HG02798 (cell line): Measurements from ENCODE around the gene BRAF.
"Not testable (repeated sequence)": the region's sequence is repeated elsewhere in the genome, so short reads cannot be mapped to it uniquely, and the experiment has no call there.

Source experiments
- ATAC-seq: cut with Tn5 transposase; IDR thresholded peaks from one replicate; pipeline ENCODE4 v1.9.1; 2021; ENCODE audit warnings: mild to moderate bottlenecking; ENCODE audit not compliant: unreplicated experiment, poor library complexity

BRAF gene

DNA sequence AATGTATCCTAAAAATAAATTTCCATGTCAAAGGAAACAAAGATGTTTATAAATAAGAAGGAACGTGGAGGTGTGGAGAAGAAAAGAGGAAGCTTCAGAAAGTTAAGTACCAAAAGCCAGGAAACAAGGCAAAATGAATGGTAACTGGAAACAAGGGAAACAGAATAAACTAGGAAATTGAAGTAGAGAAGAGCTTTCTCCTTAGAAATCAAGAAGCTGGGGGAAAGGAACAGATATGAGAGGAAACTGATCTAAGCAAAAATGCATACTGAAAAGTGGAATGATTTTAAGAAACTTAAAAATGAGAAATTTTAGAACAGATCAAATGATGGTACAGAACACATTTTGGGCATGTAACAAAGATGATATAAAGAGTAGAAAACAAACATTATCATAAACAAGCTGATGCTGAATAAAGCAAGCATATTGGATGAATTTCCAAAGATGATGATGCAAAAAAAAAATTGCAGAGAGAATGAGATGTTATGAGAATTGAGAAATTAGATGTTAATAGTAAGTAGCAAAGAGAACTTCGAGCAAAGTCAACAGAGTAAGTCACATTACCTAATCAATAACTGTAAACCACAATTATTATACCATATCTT is 1.9 kb downstream of the BRAF start:
- no peak for ATAC-seq

DNA sequence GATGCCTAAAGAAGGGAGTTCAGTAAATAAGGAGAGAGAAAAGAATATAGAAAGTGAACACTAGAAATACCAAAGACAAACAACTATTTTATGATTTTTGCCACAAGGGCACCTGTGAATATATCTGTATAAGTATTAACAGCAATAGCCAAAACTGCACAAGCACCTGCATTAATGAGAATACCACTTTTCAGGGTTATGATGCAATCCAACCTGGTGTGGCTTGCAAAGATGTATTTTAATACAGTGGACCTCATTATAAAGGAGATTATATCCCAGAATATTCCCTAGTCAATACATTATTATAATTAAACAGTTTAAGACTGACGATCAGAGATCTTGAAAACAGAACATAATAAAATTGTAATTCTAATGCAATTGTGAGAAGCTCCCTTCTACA is 4.0 kb downstream of the BRAF start:
- no peak for ATAC-seq

DNA sequence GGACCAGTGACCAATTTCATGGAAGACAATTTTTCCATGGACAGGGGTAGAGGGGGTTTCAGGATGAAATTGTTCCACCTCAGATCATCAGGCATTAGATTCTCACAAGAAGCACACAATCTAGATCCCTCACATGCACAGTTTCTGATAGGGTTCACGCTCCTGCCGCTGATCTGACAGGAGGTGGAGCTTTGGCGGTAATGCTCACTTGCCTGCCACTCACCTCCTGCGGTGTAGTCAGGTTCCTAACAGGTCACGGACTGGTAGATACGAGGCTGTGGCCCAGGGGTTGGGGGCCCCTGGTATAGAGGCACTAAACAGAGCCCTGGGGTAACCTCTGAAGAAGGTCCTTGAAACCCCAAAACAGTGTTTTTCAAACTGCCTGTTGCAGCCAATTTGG is 6.5 kb downstream of the BRAF start:
- ATAC-seq = no peak

DNA sequence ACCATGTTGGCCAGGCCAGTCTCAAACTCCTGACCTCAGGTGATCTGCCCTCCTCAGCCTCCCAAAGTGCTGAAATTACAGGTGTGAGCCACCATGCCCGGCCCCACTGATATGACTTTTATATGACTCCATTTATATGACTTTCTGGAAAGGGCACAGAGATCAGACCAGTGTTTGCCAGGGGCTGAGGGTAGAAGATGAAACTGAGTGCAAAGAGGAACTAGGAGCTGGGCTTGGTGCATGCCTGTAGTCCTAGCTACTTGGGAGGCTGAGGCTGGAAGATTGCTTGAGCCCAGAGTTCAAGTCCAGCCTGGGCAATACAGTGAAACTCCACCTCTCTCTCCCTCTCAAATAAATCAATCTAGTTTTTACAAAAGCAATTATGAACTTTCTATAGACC is 7.5 kb downstream of the BRAF start:
- ATAC-seq = no peak

DNA sequence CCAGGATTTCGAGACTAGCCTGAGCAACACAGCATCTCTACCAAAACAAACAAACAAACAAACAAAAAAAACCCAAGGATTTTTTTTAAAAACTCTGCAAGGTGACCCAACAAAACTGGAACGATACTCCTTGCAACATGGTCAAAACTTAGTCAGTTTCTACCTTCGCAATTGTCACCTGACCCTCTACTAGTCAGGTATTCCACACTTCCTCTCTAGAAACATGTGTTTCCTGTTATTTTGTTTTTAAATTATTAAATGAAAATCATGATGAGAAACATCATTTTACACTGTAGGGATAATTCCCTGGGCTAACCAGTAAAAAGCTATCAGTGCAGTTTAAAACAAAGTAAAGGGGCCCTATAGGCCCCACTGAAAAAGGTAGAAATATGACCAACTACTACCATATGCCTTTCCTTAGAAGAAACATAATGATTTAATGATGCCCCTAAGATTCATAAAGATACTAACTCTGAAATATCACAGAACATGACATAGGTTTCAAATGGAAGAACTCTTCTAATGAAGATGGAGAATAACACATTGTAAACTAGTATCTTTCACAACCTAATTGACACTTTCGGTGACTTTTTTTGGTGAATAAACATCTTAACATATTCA is 8.7 kb downstream of the BRAF start:
- no peak for ATAC-seq

DNA sequence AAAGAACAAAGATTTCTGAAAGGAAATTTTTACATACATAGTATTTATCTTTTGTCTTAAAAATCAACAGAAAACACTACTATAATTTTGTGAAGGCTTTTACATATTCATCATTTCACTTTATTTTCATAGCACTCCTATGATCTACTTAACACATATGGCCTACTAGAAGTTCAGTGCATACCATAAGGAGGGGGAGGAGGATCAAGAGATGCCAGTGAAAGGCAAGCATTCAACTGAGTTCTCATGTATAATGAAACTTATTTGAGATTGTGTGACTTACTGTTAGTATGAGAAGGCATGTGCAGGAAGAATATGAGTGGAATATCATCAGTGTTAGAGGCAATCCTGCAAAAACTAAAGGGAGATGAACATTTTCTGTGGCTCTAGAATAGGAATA is 10.6 kb downstream of the BRAF start:
- ATAC-seq = no peak

DNA sequence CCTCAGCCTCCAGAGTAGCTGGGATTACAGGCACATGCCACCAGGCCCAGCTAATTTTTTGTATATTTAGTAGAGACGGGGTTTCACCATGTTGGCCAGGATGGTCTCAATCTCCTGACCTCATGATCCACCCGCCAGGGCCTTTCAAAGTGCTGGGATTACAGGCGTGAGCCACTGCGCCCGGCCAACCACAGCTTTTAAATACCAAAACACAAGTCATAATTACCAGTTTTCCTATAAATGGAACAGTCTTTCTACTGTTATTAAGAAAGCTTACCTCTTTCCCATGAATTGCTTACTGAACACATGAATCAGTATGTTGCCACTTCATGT is 11.2 kb downstream of the BRAF start:
- not testable (repeated sequence) for ATAC-seq

DNA sequence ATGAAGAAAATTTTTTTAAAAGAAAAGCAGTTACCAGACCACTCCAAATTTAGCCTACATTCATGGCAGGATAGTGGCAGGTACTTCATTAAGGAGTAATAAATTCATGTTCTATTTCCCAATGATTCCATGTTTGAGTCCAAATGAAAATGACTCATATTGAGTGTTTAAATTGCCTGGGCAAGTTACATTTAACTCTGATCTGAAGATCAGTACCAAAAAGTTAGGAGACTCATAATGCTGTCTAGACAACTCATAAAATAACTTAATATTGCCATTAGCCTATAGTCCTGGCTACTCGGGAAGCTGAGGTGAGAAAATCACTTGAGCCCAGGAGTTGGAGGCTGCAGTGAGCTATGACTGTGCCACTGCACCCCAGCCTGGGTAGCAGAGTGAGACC is 13.0 kb downstream of the BRAF start:
- ATAC-seq = no peak

DNA sequence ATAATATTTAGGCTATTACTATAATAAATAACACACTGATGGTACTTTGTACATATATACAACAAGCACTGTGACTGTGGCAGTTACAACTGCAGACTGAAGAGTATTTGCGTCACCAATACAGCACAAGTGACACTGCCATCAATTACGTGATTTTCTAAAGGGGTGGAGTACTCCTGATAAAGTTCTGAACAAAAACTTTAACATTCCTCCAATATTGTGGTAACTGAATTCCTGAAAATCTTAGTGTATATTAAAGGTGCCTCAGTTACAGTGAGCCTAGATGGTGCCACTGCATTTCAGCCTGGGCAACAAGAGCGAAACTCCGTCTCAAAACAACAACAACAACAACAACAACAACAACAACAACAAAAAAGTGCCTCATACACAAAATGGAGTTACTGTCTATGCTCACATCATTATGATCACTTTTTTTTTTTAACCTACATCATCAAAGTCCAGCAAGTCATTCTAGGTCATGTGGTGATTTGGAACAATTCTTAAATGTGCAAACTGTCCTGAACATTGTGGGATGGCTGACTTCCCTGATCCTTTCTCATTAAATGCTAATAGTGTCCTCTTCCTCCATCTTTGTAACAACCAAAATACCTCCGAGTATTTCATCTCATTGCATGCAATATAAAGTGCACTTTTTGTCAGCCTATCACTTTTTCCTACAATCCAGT is 15.1 kb downstream of the BRAF start:
- ATAC-seq = no peak

DNA sequence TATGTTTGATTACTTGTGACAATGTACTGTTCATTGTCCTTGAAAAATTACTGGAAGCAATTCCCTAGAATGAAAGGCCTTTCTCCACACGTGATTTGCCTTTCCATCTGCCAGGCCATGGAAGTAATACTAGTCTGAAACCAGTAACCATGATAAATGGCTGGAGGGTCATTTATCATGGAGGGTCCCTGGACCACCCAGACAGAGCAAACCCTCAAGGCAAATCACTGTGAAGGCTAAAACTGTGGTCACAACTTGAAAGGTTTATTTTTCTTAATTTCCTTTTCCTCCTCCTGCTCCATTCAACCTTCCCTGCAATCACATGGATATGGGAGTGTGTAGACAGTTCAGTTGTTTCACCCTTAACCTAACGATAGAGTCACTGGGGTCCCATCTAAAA is 16.4 kb downstream of the BRAF start:
- no peak for ATAC-seq

DNA sequence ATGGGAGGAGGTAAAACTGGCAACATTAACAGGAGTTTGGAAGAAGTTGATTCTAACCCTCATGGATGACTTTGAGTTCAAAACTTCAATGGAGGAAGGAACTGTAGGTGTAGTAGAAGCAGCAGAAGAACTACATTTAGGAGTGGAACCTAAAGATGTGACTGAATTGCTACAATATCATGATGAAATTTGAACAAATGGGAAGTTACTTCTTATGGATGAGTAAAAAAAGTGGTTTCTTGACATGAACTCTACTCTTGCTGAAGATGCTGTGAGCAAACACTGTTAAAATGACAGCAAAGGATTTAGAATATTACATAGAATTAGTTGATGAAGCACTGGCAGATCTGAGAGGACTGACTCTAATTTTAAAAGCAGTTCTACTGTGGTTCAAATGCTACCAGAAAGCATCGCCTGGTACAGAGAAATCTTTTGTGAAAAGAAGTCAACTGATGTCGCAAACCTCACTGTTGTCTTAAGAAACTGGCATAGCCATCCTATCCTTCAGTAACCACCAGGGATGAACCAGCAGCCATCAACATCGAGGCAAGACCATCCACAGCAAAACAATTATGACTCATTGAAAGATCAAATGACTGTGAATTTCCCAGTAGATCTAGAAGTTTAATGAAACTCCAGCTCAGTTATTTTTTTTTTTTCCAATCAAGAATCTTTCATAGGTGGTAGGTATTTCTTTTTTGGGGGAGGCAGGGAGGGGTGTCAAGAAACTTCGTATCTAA is 20.8 kb downstream of the BRAF start:
- ATAC-seq = no peak

DNA sequence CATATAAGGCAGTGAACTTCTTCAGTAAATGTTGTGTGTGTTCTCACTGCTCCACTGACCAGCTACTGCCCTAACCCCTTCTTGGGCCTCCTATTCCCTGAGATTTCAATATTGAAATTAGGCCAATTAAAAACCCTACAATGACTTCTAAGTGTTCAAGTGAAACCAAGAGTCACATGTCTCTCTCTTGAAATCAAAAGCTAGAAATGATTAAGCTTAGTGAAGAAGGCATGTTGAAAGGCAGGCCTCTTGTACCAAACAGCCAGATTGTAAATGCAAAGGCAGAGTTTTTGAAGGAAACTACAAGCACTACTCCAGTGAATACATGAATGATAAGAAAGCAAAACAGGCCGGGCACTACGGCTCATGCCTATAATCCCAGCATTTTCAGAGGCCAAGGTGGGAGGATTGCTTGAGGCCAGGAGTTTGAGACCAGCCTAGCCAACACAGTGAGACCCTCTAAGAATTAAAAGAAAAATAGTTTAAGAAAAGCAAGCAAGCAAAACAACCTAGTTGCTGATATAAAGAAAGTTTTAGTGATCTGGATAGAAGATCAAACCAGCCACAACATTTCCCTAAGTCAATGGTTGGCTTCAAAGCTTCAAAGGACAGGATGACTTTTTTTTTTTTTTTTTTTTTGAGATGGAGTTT is 22.3 kb downstream of the BRAF start:
- peak; percentile 83 for ATAC-seq

DNA sequence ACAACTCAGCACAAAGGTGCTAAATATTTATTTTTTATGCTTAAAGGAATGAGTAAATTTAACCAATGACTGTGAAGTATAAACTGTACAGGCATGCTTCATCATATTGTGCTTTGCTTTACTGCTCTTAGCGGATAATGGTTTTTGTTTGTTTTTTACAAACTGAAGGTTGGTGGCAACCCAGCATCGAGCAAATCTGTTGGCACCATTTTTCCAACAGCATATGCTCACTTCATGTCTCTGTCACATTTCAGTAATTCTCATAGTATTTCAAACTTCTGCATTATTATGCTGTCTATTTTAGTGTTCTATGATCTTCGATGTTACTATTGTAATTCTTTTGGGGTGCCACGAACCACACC is 22.8 kb downstream of the BRAF start:
- ATAC-seq = no peak

DNA sequence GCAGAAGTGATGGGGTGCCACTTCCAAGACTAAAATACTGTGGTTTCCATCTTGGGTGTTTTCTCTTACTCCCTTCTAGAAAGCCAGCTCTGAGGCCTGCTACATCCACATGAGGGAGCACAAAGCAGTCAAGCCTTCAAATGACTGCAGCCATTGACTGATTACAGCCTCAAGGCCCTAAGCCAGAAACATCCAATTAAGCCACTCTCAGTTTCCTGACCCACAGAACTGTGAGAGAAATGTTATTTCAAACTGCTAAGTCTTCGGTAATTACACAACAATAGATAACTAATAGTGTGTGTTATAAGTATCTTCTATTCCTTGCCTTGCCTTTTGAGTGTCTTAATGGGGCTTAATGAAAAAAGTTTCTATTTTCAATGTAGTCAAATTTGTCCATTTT is 24.8 kb downstream of the BRAF start:
- ATAC-seq = no peak

DNA sequence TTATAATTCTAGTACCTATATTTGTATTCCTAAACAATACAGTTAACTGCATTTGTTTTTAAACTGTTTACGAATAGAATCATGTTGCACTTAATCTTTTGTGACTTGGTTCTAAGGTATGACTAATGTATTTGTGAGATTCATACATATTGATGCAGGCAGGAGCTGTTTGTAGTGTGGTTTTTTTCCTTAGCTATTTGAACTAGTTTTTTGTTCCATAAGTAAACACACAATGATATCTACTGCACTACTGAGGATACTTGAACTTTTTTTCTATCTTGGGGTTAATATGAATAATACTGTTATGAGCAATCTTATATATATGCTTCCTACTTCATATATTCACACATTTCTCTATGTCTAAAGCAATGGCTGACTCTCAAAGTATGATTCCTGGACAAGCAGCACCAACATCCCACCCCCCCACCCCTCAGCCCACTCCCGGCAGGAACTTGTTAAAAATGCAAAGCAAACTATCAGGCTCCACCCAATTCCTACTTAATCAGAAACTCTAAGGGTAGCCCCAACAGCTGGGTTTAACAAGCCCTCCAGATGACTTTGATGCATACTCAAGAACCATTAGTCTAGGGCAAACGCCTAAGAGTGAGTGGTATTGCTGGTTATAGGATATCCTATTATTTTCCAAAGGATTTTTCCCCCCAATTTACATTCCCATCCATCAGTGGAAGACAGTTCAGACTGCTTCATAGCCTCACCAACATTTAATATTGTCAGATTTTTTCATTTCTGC is 25.8 kb downstream of the BRAF start:
- ATAC-seq = no peak

DNA sequence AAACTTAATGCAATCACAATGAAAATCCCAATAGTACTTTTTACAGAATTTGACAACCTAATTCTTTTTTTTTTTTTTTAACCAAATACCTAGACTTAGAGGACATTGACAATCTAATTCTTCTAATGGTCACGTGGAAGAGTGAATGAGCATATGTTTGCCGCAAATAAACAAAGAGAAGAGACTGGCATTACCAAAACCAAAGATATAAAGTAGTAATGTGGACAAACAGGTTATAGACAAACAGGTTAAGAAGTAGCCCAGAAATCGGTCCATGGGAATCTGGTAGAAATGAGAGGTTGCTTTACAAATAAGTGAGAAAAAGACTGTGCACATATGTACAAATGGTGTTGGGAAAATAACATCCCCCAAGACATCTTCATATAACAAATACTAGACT is 27.7 kb downstream of the BRAF start:
- no peak for ATAC-seq

DNA sequence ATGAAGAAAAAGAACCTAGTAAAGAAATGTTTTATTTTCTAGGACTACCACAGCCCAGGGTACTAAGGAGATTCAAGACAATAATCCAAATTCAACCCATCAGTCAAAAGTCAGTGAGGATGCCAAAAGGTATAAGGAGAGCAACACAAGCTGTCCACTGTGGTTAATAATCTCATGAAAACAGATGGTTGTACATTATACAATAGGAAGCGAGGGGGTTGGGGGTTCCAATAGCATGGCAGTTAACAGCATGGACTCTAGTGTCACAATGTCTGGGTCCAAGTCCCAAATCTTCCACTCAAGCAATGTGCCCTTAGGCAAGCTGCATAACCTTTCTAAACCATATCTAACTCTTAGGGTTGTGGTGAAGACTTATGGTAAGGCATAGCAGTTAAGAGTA is 35.1 kb downstream of the BRAF start:
- ATAC-seq = no peak

DNA sequence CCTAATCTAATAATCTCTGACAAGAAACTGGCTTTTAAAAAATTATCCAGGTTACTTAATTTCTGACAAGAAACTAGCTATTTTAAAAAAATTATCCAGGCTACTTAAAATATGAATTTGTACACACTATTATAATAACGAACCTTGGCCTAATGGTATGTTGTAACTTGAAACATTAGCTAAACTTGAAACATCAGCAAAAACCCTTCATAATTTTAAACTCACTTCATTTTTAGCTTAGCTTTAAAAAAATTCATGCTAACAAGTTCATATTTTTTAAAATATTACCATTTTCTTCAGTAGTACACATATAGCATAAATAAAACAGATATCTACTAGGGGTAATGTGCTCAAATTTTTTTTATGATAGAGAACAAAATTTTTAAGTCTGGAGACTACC is 35.6 kb downstream of the BRAF start:
- ATAC-seq = no peak

DNA sequence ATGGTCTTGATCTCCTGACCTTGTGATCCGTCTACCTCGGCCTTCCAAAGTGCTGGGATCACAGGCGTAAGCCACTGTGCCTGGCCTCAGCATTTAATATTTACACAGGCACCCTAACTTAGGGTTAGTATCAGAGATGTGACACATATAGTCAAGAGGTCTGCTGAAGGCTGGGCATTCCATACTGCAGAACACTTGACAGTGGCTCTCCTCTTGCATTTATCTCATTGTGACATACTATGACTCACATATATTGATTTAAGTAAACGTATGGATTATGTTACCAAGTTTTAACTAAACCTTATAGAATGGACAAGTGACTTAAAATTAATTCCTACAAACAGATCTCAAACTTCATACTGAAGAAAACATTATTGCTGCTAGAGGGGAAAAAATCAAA is 36.6 kb downstream of the BRAF start:
- no peak for ATAC-seq

DNA sequence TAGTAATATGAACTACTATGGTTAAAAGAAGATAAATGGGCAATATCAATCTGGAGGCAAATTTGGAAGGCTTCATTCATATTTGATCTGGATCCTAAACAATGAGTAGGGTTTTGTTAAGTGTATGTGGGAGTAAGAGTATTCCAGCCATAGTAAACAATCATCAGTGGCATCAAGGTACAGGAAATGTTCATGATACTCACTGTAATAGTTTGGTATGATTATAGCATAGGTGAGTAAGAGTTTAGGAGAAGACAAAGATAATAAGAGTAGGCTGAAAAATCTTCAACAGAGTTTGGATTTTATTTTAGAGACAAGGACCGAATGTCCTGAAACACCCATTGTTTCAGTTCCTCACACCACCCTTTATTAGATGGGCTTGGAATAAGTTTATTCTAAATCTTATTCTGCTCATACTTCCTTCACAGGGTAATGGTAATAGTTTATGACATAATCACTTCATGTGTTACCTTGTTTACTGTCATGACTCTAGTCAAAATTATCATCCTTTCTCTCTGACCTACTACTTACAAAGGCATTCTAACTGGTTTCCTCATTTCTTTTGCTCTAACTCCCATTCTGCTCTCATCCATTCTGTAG is 38.9 kb downstream of the BRAF start:
- ATAC-seq = no peak
